Panc1 (cell line): ENCODE results near the gene SIL1. TPM values are rescaled to one million over a fixed set of nuclear protein-coding genes. Genes with fewer than 3 reads are reported as not detected.

Source experiments
- ATAC-seq: fragments of 200-7000 bp; cut with Tn5 transposase; 2 replicates; pipeline ENCODE4 v1.9.1; 2020; ENCODE audit warnings: mild to moderate bottlenecking, moderate library complexity
- BruUV-seq: library from RNA; stranded (reverse); fragments of 400-500 nt; replicated peaks from 2 replicates; lab custom pipeline; 2021; lab: Mats Ljungman, UMichigan
- CTCF ChIA-PET: fragments of 300-600 bp; sonication (Branson Sonifier 250); formaldehyde crosslinking; loops from one replicate; lab custom pipeline; 2022; ENCODE audit warnings: antibody characterized with exemption; lab: Charles Lee
- POLR2A ChIA-PET: fragments of 300-600 bp; sonication (Branson Sonifier 250); formaldehyde crosslinking; loops from one replicate; lab custom pipeline; 2022; ENCODE audit warnings: antibody characterized with exemption; lab: Charles Lee
- DNase-seq: peaks from one replicate; pipeline ENCODE4 v3.0.0-alpha.2; 2010; ENCODE audit warnings: low read depth, low spot score
- H3K27ac ChIP-seq: 2 replicates; pipeline ENCODE4 v1.5.1; 2011; ENCODE audit warnings: mild to moderate bottlenecking, low read length, inconsistent platforms
- H3K27me3 ChIP-seq: fragments of 200-500 bp; sonication (Bioruptor generic); 2 replicates; pipeline ENCODE4 v1.6.0; 2014; ENCODE audit warnings: low read length, inconsistent platforms; ENCODE audit not compliant: control insufficient read depth, insufficient read depth
- H3K36me3 ChIP-seq: fragments of 200-500 bp; sonication (Bioruptor generic); 2 replicates; pipeline ENCODE4 v1.5.1; 2014; ENCODE audit warnings: inconsistent platforms, mild to moderate bottlenecking, low read length, moderate library complexity; ENCODE audit not compliant: control insufficient read depth, insufficient read depth
- H3K4me1 ChIP-seq: 2 replicates; pipeline ENCODE4 v1.5.1; 2011; ENCODE audit warnings: inconsistent platforms, mild to moderate bottlenecking, low read length, moderate library complexity; ENCODE audit not compliant: control insufficient read depth, insufficient read depth
- H3K4me3 ChIP-seq, 2 experiments: 2 replicates each; pipeline ENCODE4 v1.5.1; 2011 to 2012; ENCODE audit warnings: low read depth in 2 of 2, low read length in 2 of 2, mild to moderate bottlenecking in 2 of 2, inconsistent platforms in 1 of 2, moderate library complexity in 1 of 2
- H3K9me3 ChIP-seq: fragments of 200-500 bp; sonication (Bioruptor generic); 2 replicates; pipeline ENCODE4 v1.5.1; 2014; ENCODE audit warnings: low read depth, mild to moderate bottlenecking, inconsistent platforms, low read length, moderate library complexity; ENCODE audit not compliant: control insufficient read depth, insufficient read depth
- POLR2AphosphoS5 ChIP-seq: IDR thresholded peaks from 2 replicates; pipeline ENCODE4 v1.6.1; 2012; ENCODE audit warnings: mild to moderate bottlenecking, low read depth, low read length, moderate library complexity
- SIN3A ChIP-seq: IDR thresholded peaks from 2 replicates; pipeline ENCODE4 v1.6.1; 2012; ENCODE audit warnings: low read depth, mild to moderate bottlenecking, low read length, moderate library complexity, borderline replicate concordance; ENCODE audit not compliant: insufficient read depth
- TCF7L2 ChIP-seq: IDR thresholded peaks from 2 replicates; pipeline ENCODE4 v1.6.1; 2011; ENCODE audit warnings: mild to moderate bottlenecking, low read depth, low read length, inconsistent platforms
- in situ Hi-C: cut with HindIII; loops from 2 replicates; pipeline ENCODE4 v1.10.0; 2016; ENCODE audit warnings: low sequenced_read_pairs, low pct_unique_long_range_greater_than_20kb
- intact Hi-C: fragments of 100-400 bp; cut with micrococcal nuclease; formaldehyde crosslinking; loops from one replicate; pipeline ENCODE4 v1.10.0; 2022; ENCODE audit not compliant: unreplicated experiment
- total RNA-seq: library from RNA; stranded (reverse); gene quantifications from one replicate; pipeline ENCODE4 v1.2.1, GENCODE V29; 2021; ENCODE audit not compliant: unreplicated experiment
- TF ChIP-seq, protein P1 (sequence below), 2 experiments: IDR thresholded peaks; 2 replicates each; pipeline ENCODE4 v1.6.1; 2011 to 2012; ENCODE audit warnings: low read depth in 2 of 2, control low read depth in 1 of 2, low read length in 1 of 2, mild to moderate bottlenecking in 1 of 2, moderate library complexity in 1 of 2; ENCODE audit not compliant: insufficient read depth in 1 of 2
- TF ChIP-seq, protein P2 (sequence below): fragments of 450-650 bp; IDR thresholded peaks from 2 replicates; pipeline ENCODE4 v1.5.1; 2017; ENCODE audit warnings: mild to moderate bottlenecking

SIL1 gene
- total RNA-seq, 1 experiment from 2014 or later = 35.4 TPM

DNA sequence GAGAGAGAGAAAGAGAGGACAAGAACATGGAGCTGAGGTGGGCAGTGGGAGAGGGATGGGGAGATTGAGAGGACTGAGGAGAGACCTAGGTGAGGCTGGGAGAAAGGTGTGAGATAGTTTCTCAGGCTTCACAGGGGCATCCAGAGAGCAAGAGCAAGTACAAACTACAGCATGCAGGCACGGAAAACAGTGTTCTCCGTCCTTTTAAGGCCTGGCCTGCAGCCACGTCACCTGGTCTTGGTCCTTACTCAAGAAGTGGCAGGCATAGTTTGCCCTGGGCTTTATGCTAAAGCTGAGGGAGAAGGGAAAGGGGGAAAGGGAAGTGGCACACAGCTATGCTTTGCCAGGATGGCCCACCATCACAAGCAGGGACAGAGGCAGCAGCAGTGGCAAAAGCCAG lies 65.7 kb downstream of the SIL1 start:
- POLR2A ChIA-PET = no interaction called here
- no TSS peak for BruUV-seq

DNA sequence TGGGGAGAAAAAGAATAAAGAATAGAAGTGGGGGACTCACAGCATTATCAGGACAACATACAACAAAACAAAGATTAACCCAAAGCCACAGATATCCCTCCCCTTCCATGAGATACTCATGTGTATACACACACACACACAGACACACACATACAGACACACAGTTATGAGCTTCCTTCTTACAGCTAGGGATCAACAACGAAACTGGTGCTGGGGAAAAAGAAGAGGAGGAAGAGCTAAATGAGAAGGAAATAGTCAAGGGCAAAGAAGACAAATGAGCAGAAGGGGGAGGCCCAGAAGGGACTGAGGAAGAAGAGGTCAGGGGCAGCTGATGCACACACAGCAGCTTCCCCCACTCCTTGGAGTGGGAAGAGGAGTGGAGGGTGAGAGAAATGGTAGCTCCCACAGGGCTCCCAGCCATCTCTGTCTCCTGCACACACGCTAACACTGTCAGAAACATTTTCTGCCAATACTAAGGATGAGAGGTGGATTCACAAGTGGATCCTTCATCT lies 66.2 kb downstream of the SIL1 start:
- no peak; the same call in 1 of the 2 replicates for ATAC-seq
- Histone ChIP-seq H3K27ac (no peak overlapping the region), H3K9me3 (no peaks in the 10 kb centered on the region), H3K27me3 (no peaks in the 10 kb centered on the region), H3K36me3 (no peaks in the 10 kb centered on the region), H3K4me3 (no peak overlapping the region), H3K4me1 (no peaks in the 10 kb centered on the region)
- intact Hi-C loops (no loop called here), in situ Hi-C loops (no loop called here)
- DNase-seq = no peak
- TF ChIP-seq TCF7L2 = no peak
- no peak for TF ChIP-seq POLR2AphosphoS5
- TF ChIP-seq, protein P1, sequence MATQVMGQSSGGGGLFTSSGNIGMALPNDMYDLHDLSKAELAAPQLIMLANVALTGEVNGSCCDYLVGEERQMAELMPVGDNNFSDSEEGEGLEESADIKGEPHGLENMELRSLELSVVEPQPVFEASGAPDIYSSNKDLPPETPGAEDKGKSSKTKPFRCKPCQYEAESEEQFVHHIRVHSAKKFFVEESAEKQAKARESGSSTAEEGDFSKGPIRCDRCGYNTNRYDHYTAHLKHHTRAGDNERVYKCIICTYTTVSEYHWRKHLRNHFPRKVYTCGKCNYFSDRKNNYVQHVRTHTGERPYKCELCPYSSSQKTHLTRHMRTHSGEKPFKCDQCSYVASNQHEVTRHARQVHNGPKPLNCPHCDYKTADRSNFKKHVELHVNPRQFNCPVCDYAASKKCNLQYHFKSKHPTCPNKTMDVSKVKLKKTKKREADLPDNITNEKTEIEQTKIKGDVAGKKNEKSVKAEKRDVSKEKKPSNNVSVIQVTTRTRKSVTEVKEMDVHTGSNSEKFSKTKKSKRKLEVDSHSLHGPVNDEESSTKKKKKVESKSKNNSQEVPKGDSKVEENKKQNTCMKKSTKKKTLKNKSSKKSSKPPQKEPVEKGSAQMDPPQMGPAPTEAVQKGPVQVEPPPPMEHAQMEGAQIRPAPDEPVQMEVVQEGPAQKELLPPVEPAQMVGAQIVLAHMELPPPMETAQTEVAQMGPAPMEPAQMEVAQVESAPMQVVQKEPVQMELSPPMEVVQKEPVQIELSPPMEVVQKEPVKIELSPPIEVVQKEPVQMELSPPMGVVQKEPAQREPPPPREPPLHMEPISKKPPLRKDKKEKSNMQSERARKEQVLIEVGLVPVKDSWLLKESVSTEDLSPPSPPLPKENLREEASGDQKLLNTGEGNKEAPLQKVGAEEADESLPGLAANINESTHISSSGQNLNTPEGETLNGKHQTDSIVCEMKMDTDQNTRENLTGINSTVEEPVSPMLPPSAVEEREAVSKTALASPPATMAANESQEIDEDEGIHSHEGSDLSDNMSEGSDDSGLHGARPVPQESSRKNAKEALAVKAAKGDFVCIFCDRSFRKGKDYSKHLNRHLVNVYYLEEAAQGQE (IDR thresholded peaks at IDR 0.05; ENCODE audit: insufficient read depth in 1 of 2, low read depth in 2 of 2, low read length in 1 of 2) = no peak
- TF ChIP-seq, protein P2, sequence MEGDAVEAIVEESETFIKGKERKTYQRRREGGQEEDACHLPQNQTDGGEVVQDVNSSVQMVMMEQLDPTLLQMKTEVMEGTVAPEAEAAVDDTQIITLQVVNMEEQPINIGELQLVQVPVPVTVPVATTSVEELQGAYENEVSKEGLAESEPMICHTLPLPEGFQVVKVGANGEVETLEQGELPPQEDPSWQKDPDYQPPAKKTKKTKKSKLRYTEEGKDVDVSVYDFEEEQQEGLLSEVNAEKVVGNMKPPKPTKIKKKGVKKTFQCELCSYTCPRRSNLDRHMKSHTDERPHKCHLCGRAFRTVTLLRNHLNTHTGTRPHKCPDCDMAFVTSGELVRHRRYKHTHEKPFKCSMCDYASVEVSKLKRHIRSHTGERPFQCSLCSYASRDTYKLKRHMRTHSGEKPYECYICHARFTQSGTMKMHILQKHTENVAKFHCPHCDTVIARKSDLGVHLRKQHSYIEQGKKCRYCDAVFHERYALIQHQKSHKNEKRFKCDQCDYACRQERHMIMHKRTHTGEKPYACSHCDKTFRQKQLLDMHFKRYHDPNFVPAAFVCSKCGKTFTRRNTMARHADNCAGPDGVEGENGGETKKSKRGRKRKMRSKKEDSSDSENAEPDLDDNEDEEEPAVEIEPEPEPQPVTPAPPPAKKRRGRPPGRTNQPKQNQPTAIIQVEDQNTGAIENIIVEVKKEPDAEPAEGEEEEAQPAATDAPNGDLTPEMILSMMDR = no peak
- TF ChIP-seq SIN3A = no peak
- ChIA-PET CTCF (no interaction called here), POLR2A (no interaction called here)
- BruUV-seq = no TSS peak

More for the DNA sequence above, 65.7 kb downstream of the SIL1 start:
- TF ChIP-seq POLR2AphosphoS5 (no peak), TCF7L2 (no peak), SIN3A (no peak)
- TF ChIP-seq, protein P2 = no peak
- TF ChIP-seq, protein P1 (IDR thresholded peaks at IDR 0.05; ENCODE audit: insufficient read depth in 1 of 2, low read depth in 2 of 2, low read length in 1 of 2) = no peak
- H3K4me3 ChIP-seq = no peak overlapping the region
- H3K27ac ChIP-seq = no peak overlapping the region
- intact Hi-C loops (no loop called here), in situ Hi-C loops (no loop called here)
- H3K4me1 ChIP-seq = no peaks in the 10 kb centered on the region
- H3K9me3 ChIP-seq = no peaks in the 10 kb centered on the region
- DNase-seq (no peak), ATAC-seq (no peak)
- CTCF ChIA-PET = no interaction called here
- H3K36me3 ChIP-seq = no peaks in the 10 kb centered on the region
- H3K27me3 ChIP-seq = no peaks in the 10 kb centered on the region
